Mesothelial cell of epicardium (in vitro differentiated cells): ENCODE results near the gene PRSS56. TPM values are rescaled to one million over a fixed set of nuclear protein-coding genes. Genes with fewer than 3 reads are reported as not detected.

ENCODE experiments used
- DNase-seq, 2 experiments: peaks; one replicate each; pipeline ENCODE4 v3.0.0; 2021; ENCODE audit warnings: low spot score in 2 of 2; ENCODE audit not compliant: unreplicated experiment in 2 of 2
- H3K27ac Mint-ChIP-seq: 2 replicates; pipeline ENCODE4 v1.8.0; 2021; ENCODE audit warnings: mixed read lengths
- H3K27me3 Mint-ChIP-seq: 2 replicates; pipeline ENCODE4 v1.8.0; 2021; ENCODE audit warnings: low read depth, mixed read lengths
- H3K36me3 Mint-ChIP-seq: 2 replicates; pipeline ENCODE4 v1.8.0; 2021; ENCODE audit warnings: mixed read lengths
- H3K4me1 Mint-ChIP-seq: 2 replicates; pipeline ENCODE4 v1.8.0; 2021; ENCODE audit warnings: mixed read lengths
- H3K4me3 Mint-ChIP-seq: 2 replicates; pipeline ENCODE4 v1.8.0; 2021; ENCODE audit warnings: mild to moderate bottlenecking, moderate library complexity, mixed read lengths
- H3K9me3 Mint-ChIP-seq: 2 replicates; pipeline ENCODE4 v1.8.0; 2021; ENCODE audit warnings: mixed read lengths
- total RNA-seq: library from RNA; stranded (reverse); gene quantifications from 3 replicates; pipeline ENCODE4 v1.2.1, GENCODE V29; 2021
- TF ChIP-seq, protein P1 (sequence below): fragments of 200-600 bp; sonication (generic); IDR thresholded peaks from one replicate; pipeline ENCODE4 v1.5.0; 2021; ENCODE audit warnings: antibody characterized with exemption; ENCODE audit not compliant: unreplicated experiment

PRSS56 gene
- total RNA-seq, 1 donor from 2014 or later = not detected

DNA sequence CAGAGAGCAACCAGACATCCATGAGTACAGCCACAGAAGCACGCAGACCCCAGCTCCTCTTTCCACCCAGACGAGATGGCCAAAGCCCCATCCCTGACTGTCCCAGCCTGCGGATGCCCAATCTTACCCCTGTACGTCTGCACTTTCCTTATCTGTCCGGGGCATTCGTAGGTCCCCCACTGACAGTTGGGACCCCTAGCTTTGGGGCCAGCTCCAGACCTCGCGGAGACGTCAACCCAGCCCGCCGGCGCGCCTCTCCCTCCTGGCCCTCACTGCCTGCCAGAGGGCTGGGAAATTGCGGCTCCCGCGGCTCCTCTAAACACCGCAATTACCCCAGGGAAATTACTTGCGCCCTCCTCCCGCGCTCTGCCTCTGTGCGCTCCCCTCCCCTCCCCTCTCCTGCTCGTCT lies 34.8 kb upstream of the PRSS56 start:
- TF ChIP-seq, protein P1, sequence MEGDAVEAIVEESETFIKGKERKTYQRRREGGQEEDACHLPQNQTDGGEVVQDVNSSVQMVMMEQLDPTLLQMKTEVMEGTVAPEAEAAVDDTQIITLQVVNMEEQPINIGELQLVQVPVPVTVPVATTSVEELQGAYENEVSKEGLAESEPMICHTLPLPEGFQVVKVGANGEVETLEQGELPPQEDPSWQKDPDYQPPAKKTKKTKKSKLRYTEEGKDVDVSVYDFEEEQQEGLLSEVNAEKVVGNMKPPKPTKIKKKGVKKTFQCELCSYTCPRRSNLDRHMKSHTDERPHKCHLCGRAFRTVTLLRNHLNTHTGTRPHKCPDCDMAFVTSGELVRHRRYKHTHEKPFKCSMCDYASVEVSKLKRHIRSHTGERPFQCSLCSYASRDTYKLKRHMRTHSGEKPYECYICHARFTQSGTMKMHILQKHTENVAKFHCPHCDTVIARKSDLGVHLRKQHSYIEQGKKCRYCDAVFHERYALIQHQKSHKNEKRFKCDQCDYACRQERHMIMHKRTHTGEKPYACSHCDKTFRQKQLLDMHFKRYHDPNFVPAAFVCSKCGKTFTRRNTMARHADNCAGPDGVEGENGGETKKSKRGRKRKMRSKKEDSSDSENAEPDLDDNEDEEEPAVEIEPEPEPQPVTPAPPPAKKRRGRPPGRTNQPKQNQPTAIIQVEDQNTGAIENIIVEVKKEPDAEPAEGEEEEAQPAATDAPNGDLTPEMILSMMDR = no peak
- no peaks in the 10 kb centered on the region for H3K9me3 Mint-ChIP-seq
- H3K27ac Mint-ChIP-seq = no peak overlapping the region
- H3K27me3 Mint-ChIP-seq = peaks cover 88% of the 10 kb centered on the region
- H3K4me3 Mint-ChIP-seq = peak overlapping the region; percentile 38
- DNase-seq = no peak
- H3K36me3 Mint-ChIP-seq = no peaks in the 10 kb centered on the region
- peaks cover 4% of the 10 kb centered on the region for H3K4me1 Mint-ChIP-seq

DNA sequence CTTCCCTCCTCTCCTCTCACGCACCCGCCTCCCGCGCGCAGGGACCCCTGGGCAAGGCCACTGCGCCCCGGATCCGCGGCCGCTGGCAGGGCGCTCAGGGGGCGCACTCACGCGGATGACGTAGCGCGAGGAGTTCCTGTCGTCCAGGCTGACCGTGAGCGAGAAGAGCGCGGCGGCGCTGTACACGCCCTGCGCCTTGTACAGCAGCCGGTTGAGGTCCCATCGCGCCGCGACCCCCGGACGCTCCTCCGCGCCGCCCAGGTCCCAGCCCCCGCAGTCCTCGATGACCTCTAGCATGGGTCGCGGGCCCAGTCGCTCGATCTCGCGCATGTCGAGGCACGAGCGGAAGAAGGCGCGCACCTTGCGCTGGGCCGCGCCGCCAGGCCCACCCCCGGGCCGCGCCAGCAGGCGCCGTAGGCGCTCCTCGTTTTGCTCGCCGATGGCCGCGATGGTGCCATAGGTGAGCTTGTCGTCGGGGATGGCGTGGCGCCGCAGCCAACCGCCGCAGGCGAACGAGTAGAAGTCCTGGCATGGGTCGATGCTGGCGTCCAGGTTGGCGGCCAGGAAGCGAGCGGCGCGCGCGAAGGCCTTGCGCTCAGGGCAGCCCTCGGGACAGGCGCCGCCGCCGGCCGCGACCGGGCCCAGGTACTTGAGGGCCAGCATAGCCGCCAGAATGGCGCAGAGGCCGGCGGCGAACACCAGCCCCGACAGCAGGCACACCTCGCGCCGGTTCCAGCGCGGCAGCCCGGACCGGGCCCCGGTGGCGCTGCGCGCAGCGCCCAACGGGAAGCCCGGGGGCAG lies 34.2 kb upstream of the PRSS56 start:
- no peaks in the 10 kb centered on the region for H3K36me3 Mint-ChIP-seq
- H3K4me3 Mint-ChIP-seq = no peak overlapping the region
- no peak for DNase-seq
- no peak overlapping the region for H3K27ac Mint-ChIP-seq
- H3K27me3 Mint-ChIP-seq = peaks cover 88% of the 10 kb centered on the region
- H3K4me1 Mint-ChIP-seq = peaks cover 4% of the 10 kb centered on the region
- TF ChIP-seq, protein P1 = no peak
- no peaks in the 10 kb centered on the region for H3K9me3 Mint-ChIP-seq

DNA sequence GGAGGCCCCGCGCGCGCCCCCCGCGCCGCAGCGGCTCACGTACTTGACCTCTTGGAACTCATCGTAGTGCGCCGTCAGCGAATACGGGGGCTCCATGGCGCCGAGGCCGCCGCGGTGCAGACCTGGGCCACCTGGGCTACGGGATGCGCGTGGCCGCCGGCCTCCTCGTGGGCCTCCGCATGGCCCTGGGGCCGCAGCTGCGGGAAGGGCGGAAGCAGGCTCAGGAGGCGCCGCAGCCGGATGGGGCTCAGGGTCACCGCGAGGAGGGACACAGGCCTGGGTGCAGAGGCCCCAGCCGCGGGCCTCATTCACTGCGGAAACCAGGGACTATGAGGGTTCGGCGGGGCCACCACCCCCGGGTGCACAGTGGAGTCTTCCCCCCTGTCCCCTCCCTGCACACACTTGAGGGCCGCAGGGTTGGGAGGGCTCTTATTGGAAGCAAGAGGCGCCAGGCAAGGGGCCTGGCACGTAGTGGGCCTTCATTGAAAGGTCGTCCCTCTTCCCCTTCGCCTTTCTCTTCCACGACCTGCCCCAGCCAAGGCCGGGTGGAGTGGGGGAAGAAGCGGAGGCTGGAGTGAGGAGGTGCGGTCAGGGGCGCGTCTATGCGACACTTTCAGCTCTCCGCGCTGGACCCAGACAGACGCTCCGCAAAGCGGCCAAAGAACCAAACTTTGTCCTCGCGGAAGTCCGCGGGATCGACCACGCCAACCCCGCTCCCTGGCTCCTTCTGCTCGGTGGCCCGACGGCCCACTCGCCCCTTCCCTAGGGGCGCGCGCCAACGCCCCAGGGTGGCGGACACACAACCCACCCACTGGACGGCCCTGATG lies 33.4 kb upstream of the PRSS56 start:
- Mint-ChIP-seq H3K27ac (no peak overlapping the region), H3K4me3 (peak overlapping the region; percentile 58), H3K36me3 (no peaks in the 10 kb centered on the region), H3K27me3 (peaks cover 89% of the 10 kb centered on the region), H3K4me1 (peaks cover 4% of the 10 kb centered on the region), H3K9me3 (no peaks in the 10 kb centered on the region)
- DNase-seq = no peak
- TF ChIP-seq, protein P1 = no peak

DNA sequence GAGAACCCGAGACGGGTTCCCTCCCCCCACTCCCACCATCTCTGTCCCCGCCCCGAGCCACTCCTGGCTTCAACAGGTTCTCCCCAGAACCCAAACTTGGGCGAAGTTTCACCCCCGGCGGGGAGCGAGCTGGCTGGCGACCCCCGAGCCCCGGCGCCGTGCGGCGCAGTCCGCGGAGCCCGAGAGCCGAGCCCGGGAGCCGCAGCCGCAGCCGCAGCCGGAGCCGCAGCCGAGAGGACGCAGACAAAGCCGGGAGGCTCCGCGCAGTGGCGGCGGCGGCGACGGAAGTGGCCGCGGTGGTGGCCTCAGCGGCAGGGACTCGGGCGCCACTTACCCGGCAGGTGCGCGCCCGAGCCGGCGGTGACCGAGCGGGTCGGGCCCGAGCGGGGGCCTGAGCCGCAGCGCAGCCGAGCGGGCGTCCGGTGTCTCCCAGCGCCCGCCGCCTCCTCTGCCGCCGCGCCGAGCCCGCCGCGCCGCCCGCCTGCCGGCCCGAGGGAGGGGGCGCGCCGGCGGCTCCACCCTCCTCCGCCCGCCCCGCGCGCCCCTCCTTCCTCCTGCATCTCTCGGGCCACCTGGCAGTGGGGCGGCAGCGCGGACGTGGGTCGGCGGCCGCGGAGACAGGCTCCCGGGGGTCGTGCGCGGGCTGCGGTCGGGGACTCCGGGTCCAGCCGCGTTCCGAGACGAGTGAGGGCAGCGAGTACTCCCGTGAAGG lies 32.6 kb upstream of the PRSS56 start, which contains the start of gene ECEL1:
ECEL1 (minus strand) TSS at position 450 of the 712 bp plus-strand sequence. CDS start 1,181 bp downstream, outside the sequence.
- TF ChIP-seq, protein P1 = no peak
- peaks cover 88% of the 10 kb centered on the region for H3K27me3 Mint-ChIP-seq
- H3K27ac Mint-ChIP-seq = no peak within 1 kb of the TSS
- H3K4me3 Mint-ChIP-seq = peak within 1 kb of the TSS; percentile 58
- no peaks in the 10 kb centered on the region for H3K36me3 Mint-ChIP-seq
- no peak for DNase-seq
- H3K9me3 Mint-ChIP-seq = no peaks in the 10 kb centered on the region
- H3K4me1 Mint-ChIP-seq = peaks cover 4% of the 10 kb centered on the region

DNA sequence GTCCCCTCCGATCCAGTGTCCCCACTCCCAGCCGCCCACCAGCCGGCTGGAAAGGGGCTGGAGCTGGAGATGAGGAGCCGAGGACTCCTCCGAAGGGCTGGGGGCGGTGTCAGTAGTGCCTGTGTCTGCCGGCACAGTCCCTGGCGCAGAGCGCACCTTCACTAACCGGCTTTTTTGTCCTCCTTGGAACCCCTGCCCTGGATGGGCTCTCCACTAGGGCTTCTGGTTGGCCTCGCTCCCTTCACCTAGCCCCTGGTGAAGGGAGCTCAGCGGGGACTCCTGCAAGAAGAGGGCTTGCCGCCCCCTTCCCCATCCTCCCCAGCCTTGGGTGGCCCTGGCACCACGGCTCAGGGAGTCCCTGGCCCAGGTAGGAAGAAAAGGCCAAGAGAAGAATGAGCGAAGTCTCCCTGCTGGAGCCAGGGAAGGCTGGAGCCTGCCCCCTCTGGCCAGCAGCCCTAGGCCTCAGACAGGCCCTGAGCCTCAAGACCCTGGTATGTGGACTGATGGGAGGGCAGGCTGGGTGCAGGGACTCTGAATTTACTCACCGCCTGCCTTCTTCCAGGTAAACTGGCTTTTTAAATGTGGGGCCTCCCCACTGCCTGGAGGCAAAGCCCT lies 32.0 kb upstream of the PRSS56 start:
- TF ChIP-seq, protein P1 = no peak
- Mint-ChIP-seq H3K27me3 (peaks cover 85% of the 10 kb centered on the region), H3K4me3 (peak overlapping the region; percentile 39), H3K4me1 (peaks cover 4% of the 10 kb centered on the region), H3K36me3 (no peaks in the 10 kb centered on the region), H3K9me3 (no peaks in the 10 kb centered on the region), H3K27ac (no peak overlapping the region)
- DNase-seq = no peak
